SK-N-SH treated with all-trans-retinoic acid at 6 μM for 48 hours (cell line): ENCODE data around the gene ZWILCH.

Experiments used
- ATAC-seq: fragments of 200-7000 bp; cut with Tn5 transposase; 3 replicates; pipeline ENCODE4 v1.9.1; 2020; ENCODE audit warnings: mild to moderate bottlenecking, moderate library complexity
- CSDC2 ChIP-seq: fragments of 250-450 bp; sonication (Bioruptor Pico); IDR thresholded peaks from 2 replicates; pipeline ENCODE4 v1.5.0; 2020; ENCODE audit warnings: mild to moderate bottlenecking, moderate library complexity
- CSRNP3 ChIP-seq: fragments of 250-450 bp; sonication (Bioruptor Pico); IDR thresholded peaks from 2 replicates; pipeline ENCODE4 v1.5.1; 2021; ENCODE audit warnings: mild to moderate bottlenecking, moderate library complexity
- GLIS3 ChIP-seq: fragments of 250-450 bp; sonication (Bioruptor Pico); IDR thresholded peaks from 2 replicates; pipeline ENCODE4 v1.5.0; 2020; ENCODE audit warnings: mild to moderate bottlenecking, moderate library complexity
- ISL1 ChIP-seq: fragments of 250-450 bp; sonication (Bioruptor Pico); IDR thresholded peaks from 2 replicates; pipeline ENCODE4 v2.1.2; 2022; ENCODE audit warnings: mild to moderate bottlenecking, moderate library complexity
- OSR1 ChIP-seq: fragments of 250-450 bp; sonication (Bioruptor Pico); IDR thresholded peaks from 2 replicates; pipeline ENCODE4 v1.8.0; 2022; ENCODE audit warnings: moderate library complexity, mild to moderate bottlenecking, inconsistent platforms
- POU6F1 ChIP-seq: fragments of 250-450 bp; sonication (Bioruptor Pico); IDR thresholded peaks from 2 replicates; pipeline ENCODE4 v1.8.0; 2021; ENCODE audit warnings: low read depth, mild to moderate bottlenecking, moderate library complexity, borderline replicate concordance
- PPARA ChIP-seq: fragments of 250-450 bp; sonication (Bioruptor Pico); IDR thresholded peaks from 2 replicates; pipeline ENCODE4 v1.5.0; 2020; ENCODE audit warnings: mild to moderate bottlenecking, borderline replicate concordance
- RARB ChIP-seq: fragments of 250-450 bp; sonication (Bioruptor Pico); IDR thresholded peaks from 2 replicates; pipeline ENCODE4 v1.8.0; 2021; ENCODE audit warnings: mild to moderate bottlenecking, moderate library complexity
- SNAI2 ChIP-seq: fragments of 250-450 bp; sonication (Bioruptor Pico); IDR thresholded peaks from 2 replicates; pipeline ENCODE4 v1.5.0; 2020; ENCODE audit warnings: mild to moderate bottlenecking, moderate library complexity
- TOX ChIP-seq: fragments of 250-450 bp; sonication (Bioruptor Pico); IDR thresholded peaks from 2 replicates; pipeline ENCODE4 v1.8.0; 2021; ENCODE audit warnings: mild to moderate bottlenecking, moderate library complexity, borderline replicate concordance
- TSHZ2 ChIP-seq: fragments of 250-450 bp; sonication (Bioruptor Pico); IDR thresholded peaks from 2 replicates; pipeline ENCODE4 v1.5.0; 2020; ENCODE audit warnings: mild to moderate bottlenecking, moderate library complexity
- ZC3H10 ChIP-seq: fragments of 250-450 bp; sonication (Bioruptor Pico); IDR thresholded peaks from 2 replicates; pipeline ENCODE4 v1.5.1; 2021; ENCODE audit warnings: mild to moderate bottlenecking, moderate library complexity
- ZFP30 ChIP-seq: fragments of 450-650 bp; formaldehyde crosslinking; IDR thresholded peaks from 2 replicates; pipeline ENCODE4 v1.5.0; 2022; ENCODE audit warnings: mild to moderate bottlenecking, moderate library complexity
- ZNF565 ChIP-seq: fragments of 450-650 bp; formaldehyde crosslinking; conservative IDR thresholded peaks from 2 replicates; pipeline ENCODE4 v1.5.0; 2020; ENCODE audit warnings: low read depth, mild to moderate bottlenecking, moderate library complexity
- ZNF70 ChIP-seq: fragments of 450-650 bp; formaldehyde crosslinking; IDR thresholded peaks from 2 replicates; pipeline ENCODE4 v1.5.0; 2020; ENCODE audit warnings: mild to moderate bottlenecking, moderate library complexity
- ZNF8 ChIP-seq: fragments of 450-650 bp; formaldehyde crosslinking; IDR thresholded peaks from 2 replicates; pipeline ENCODE4 v1.5.0; 2020; ENCODE audit warnings: mild to moderate bottlenecking, moderate library complexity
- TF ChIP-seq, protein P1 (sequence below): fragments of 250-450 bp; sonication (Bioruptor Pico); IDR thresholded peaks from 2 replicates; pipeline ENCODE4 v1.8.0; 2020; ENCODE audit warnings: mild to moderate bottlenecking, moderate library complexity, borderline replicate concordance

The ZWILCH gene

DNA sequence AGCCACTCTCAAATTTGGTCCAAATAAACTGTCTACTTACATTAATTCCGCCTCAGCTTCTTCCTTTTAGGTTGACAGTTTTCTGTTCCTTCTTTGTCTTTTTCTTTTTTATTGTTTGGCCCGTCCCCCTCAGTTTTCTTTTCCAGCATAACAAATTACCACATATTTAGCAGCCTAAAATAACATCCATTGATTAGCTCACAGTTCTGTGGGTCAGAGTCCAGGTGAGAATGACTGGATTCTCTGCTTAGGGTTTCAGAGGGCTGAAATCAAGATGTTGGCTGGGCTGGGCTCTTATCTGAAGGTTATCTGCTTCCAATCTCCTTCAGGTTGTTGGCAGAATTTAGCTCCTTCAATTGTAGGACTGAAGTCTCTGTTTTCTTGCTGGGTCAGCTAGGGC lies 85.3 kb downstream of the ZWILCH start:
- ATAC-seq: no peak

DNA sequence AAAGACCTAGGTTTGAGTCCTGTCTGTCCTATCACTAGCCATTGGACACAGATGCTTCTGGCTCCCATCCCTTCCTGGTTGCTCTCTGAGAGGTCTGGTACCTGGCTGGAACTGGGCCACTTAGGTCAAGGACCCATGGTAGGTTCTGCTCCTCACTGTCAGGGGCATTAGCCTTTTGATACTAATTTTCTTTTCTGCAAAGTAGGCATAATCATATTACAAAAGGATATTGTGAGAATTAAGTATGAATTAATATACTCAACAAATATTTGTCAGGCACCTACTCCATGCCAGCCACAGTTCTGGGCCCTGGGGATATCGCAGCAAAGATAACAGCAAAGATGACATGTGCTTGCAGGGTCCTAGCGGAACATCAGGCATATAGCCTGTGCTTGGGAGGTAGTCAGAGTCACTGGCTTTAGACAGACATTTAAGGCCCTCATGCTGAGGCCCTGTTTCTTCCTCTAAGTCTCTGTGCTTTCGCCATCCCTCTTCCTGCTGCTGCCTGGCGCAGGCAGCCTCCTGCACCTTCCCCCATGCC lies 86.3 kb downstream of the ZWILCH start:
- TF ChIP-seq SNAI2 (CRISPR knock-in tag) (no peak), POU6F1 (CRISPR knock-in tag) (no peak), PPARA (no peak), TOX (no peak), OSR1 (CRISPR knock-in tag) (no peak), ZFP30 (CRISPR knock-in tag) (no peak), RARB (no peak)
- TF ChIP-seq, protein P1, sequence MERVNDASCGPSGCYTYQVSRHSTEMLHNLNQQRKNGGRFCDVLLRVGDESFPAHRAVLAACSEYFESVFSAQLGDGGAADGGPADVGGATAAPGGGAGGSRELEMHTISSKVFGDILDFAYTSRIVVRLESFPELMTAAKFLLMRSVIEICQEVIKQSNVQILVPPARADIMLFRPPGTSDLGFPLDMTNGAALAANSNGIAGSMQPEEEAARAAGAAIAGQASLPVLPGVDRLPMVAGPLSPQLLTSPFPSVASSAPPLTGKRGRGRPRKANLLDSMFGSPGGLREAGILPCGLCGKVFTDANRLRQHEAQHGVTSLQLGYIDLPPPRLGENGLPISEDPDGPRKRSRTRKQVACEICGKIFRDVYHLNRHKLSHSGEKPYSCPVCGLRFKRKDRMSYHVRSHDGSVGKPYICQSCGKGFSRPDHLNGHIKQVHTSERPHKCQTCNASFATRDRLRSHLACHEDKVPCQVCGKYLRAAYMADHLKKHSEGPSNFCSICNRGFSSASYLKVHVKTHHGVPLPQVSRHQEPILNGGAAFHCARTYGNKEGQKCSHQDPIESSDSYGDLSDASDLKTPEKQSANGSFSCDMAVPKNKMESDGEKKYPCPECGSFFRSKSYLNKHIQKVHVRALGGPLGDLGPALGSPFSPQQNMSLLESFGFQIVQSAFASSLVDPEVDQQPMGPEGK: no peak
- no peak for ATAC-seq

More for the DNA sequence above, 85.3 kb downstream of the ZWILCH start:
- TF ChIP-seq GLIS3 (CRISPR knock-in tag): no peak
- no peak for TF ChIP-seq CSDC2 (CRISPR knock-in tag)
- TF ChIP-seq OSR1 (CRISPR knock-in tag): no peak
- no peak for TF ChIP-seq ZNF565 (CRISPR knock-in tag)
- no peak for TF ChIP-seq CSRNP3 (CRISPR knock-in tag)
- no peak for TF ChIP-seq ZNF8 (CRISPR knock-in tag)
- TF ChIP-seq, protein P1: no peak
- no peak for TF ChIP-seq ZFP30 (CRISPR knock-in tag)
- no peak for TF ChIP-seq PPARA
- TF ChIP-seq RARB: no peak
- TF ChIP-seq TSHZ2 (CRISPR knock-in tag): no peak

DNA sequence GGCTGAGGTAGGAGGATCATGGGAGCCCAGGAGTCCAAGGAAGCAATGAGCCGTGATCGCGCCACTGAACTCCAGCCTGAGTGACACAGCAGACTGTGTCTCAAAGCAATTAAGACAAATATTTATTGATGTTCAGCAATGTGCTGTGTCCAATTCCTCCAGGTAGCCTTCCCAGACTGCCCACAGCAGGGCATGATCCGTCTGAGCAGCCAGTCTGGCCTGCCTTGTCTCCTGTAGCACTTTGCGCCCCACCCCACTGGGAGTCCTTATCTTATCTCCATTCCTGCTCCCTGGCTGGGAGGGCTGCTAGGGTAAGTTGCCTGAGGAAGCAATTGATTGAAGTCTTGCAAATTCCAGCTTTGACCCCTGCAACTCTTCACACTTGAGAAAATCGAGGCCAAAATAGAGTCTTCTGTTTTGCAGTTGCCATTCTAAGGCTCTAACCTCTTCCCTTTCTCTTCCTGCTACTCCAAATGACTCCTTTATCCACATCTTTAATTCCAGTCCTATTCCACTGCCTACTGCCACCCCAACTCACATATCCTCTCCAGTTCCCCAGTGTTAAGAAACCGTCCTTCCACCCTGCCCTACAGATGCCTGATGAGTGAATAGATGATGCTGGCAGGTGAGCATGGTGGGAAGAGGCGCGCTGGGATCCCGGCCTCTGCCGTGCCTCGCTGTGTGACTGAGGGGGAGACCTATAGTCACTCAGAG lies 87.5 kb downstream of the ZWILCH start:
- TF ChIP-seq ZNF70 (CRISPR knock-in tag) (no peak), GLIS3 (CRISPR knock-in tag) (no peak), CSDC2 (CRISPR knock-in tag) (no peak), ZNF565 (CRISPR knock-in tag) (no peak), ZC3H10 (CRISPR knock-in tag) (no peak), OSR1 (CRISPR knock-in tag) (no peak), TSHZ2 (CRISPR knock-in tag) (no peak), ISL1 (CRISPR knock-in tag) (no peak), CSRNP3 (CRISPR knock-in tag) (no peak), POU6F1 (CRISPR knock-in tag) (no peak)
- ATAC-seq: no peak
